Liver (tissue), 9 donors: ENCODE data around the gene DIP2C. TPM values are rescaled to one million over a fixed set of nuclear protein-coding genes. Genes with fewer than 3 reads are reported as not detected.

Experiments used
- DNase-seq: peaks from one replicate; pipeline ENCODE4 v3.0.0-alpha.2; 2017; ENCODE audit warnings: low spot score
- H3K27ac ChIP-seq, 2 donors: one replicate each; pipeline ENCODE4 v1.7.0; 2013; ENCODE audit warnings: inconsistent platforms in 2 of 2, low read length in 2 of 2, control low read depth in 1 of 2, low read depth in 1 of 2, mild to moderate bottlenecking in 1 of 2
- H3K27me3 ChIP-seq, 4 donors: one replicate each; pipeline versions ENCODE4 v1.6.1 to v1.7.0; 2013; ENCODE audit warnings: low read length in 3 of 4, inconsistent platforms in 1 of 4, mild to moderate bottlenecking in 1 of 4, moderate library complexity in 1 of 4; ENCODE audit not compliant: control insufficient read depth in 4 of 4, insufficient read depth in 4 of 4
- H3K36me3 ChIP-seq, 4 donors: one replicate each; pipeline versions ENCODE4 v1.6.1 to v1.7.0; 2013; ENCODE audit warnings: low read length in 3 of 4, mild to moderate bottlenecking in 3 of 4, low read depth in 1 of 4, moderate library complexity in 1 of 4; ENCODE audit not compliant: control insufficient read depth in 4 of 4, insufficient read depth in 3 of 4
- H3K4me1 ChIP-seq, 4 donors: one replicate each; pipeline versions ENCODE4 v1.6.1 to v1.7.0; 2013; ENCODE audit warnings: low read length in 3 of 4, mild to moderate bottlenecking in 3 of 4, moderate library complexity in 1 of 4; ENCODE audit not compliant: control insufficient read depth in 4 of 4, insufficient read depth in 4 of 4
- H3K4me3 ChIP-seq, 3 donors: one replicate each; pipeline versions ENCODE4 v1.6.1 to v1.7.0; 2013; ENCODE audit warnings: low read length in 3 of 3, control low read depth in 1 of 3, low read depth in 1 of 3, mild to moderate bottlenecking in 1 of 3
- H3K9ac ChIP-seq, 2 donors: one replicate each; pipeline ENCODE4 v1.7.0; 2013; ENCODE audit warnings: low read length in 2 of 2, mild to moderate bottlenecking in 2 of 2, moderate library complexity in 2 of 2, control low read depth in 1 of 2, low read depth in 1 of 2
- H3K9me3 ChIP-seq, 4 donors: one replicate each; pipeline versions ENCODE4 v1.6.1 to v1.7.0; 2013; ENCODE audit warnings: low read length in 3 of 4; ENCODE audit not compliant: control insufficient read depth in 4 of 4
- ATF3 ChIP-seq: IDR thresholded peaks from 2 replicates; pipeline ENCODE4 v1.6.1; 2016; ENCODE audit warnings: antibody characterized with exemption
- CTCF ChIP-seq: fragments of 150-350 bp; IDR thresholded peaks from 2 replicates; pipeline ENCODE4 v1.5.1; 2017; ENCODE audit warnings: improper control_type of control experiment, low read depth, low read length; ENCODE audit not compliant: missing input control
- EGR1 ChIP-seq, 2 donors: IDR thresholded peaks; 2 replicates each; pipeline ENCODE4 v1.6.1; 2016 to 2018; ENCODE audit warnings: antibody characterized with exemption in 2 of 2, low read depth in 2 of 2
- FOXA1 ChIP-seq: IDR thresholded peaks from 2 replicates; pipeline ENCODE4 v1.6.1; 2016; ENCODE audit warnings: antibody characterized with exemption
- FOXA2 ChIP-seq: IDR thresholded peaks from 2 replicates; pipeline ENCODE4 v1.6.1; 2016; ENCODE audit warnings: antibody characterized with exemption
- GABPA ChIP-seq, 2 donors: IDR thresholded peaks in 1 of 2; conservative IDR thresholded peaks in 1 of 2; 2 replicates each; pipeline ENCODE4 v1.6.1; 2016; ENCODE audit warnings: antibody characterized with exemption in 2 of 2, mild to moderate bottlenecking in 1 of 2, moderate library complexity in 1 of 2
- HNF4G ChIP-seq: IDR thresholded peaks from 2 replicates; pipeline ENCODE4 v1.6.1; 2016; ENCODE audit warnings: antibody characterized with exemption
- JUND ChIP-seq, 2 donors: IDR thresholded peaks; 2 replicates each; pipeline ENCODE4 v1.6.1; 2016; ENCODE audit warnings: antibody characterized with exemption in 2 of 2
- MAX ChIP-seq: IDR thresholded peaks from 2 replicates; pipeline ENCODE4 v1.6.1; 2016; ENCODE audit warnings: antibody characterized with exemption
- NR2F2 ChIP-seq: IDR thresholded peaks from 2 replicates; pipeline ENCODE4 v1.6.1; 2016; ENCODE audit warnings: antibody characterized with exemption
- RAD21 ChIP-seq, 2 donors: IDR thresholded peaks; 2 replicates each; pipeline ENCODE4 v1.6.1; 2016; ENCODE audit warnings: antibody characterized with exemption in 2 of 2, mild to moderate bottlenecking in 2 of 2
- RXRA ChIP-seq, 2 donors: IDR thresholded peaks; 2 replicates each; pipeline ENCODE4 v1.6.1; 2017 to 2018; ENCODE audit warnings: antibody characterized with exemption in 2 of 2, mild to moderate bottlenecking in 1 of 2
- SP1 ChIP-seq: IDR thresholded peaks from 2 replicates; pipeline ENCODE4 v1.6.1; 2018; ENCODE audit warnings: antibody characterized with exemption, mild to moderate bottlenecking
- TAF1 ChIP-seq: conservative IDR thresholded peaks from 2 replicates; pipeline ENCODE4 v1.6.1; 2016; ENCODE audit warnings: antibody characterized with exemption, mild to moderate bottlenecking
- YY1 ChIP-seq: IDR thresholded peaks from 2 replicates; pipeline ENCODE4 v1.6.1; 2016; ENCODE audit warnings: antibody characterized with exemption, mild to moderate bottlenecking
- ZBTB33 ChIP-seq: IDR thresholded peaks from 2 replicates; pipeline ENCODE4 v1.6.1; 2016; ENCODE audit warnings: antibody characterized with exemption
- WGBS: extraction: QIAGEN DNeasy Blood & Tissue Kit; methylation state at CpG from one replicate; pipeline ENCODE4 v1.1.7; 2013; 5-methylcytosine and 5-hydroxymethylcytosine counted together
- polyA plus RNA-seq, 2 donors: library from polyadenylated mRNA; stranded (reverse) in 1 of 2; unstranded in 1 of 2; fragments of 200-250 nt in 1 of 2; fragments of >200 nt in 1 of 2; fragmentation: Nextera tagmentation in 1 of 2; extraction: Ambion mirVana in 1 of 2; gene quantifications; one replicate each; pipeline versions ENCODE4 v1.2.1 to v1.2.3, GENCODE V29; 2013 to 2015
- total RNA-seq, 2 donors: library from RNA; depleted of rRNA; stranded (reverse); fragments of >200 nt; gene quantifications; one replicate each; pipeline ENCODE4 v1.2.3, GENCODE V29; 2014
- donor health status: healthy.
- donor health status: healthy.
- donor health status: healthy.
- donor health status: healthy.
- donor health status: healthy.

DIP2C gene
- total and polyA plus RNA-seq, 4 donors: 4.2 to 12.2 (median 5.7) TPM

GRCh38 chr10:501596-501995, 187.9 kb downstream of the DIP2C start (continued):
- no peak for TF ChIP-seq EGR1 (IDR thresholded peaks at IDR 0.05; ENCODE audit: low read depth in 2 of 2)
- no peak for TF ChIP-seq JUND (IDR thresholded peaks at IDR 0.05)
- TF ChIP-seq NR2F2: no peak
- no peak for TF ChIP-seq FOXA1
- no peak for TF ChIP-seq ZBTB33
- TF ChIP-seq HNF4G: no peak

- no peaks in the 10 kb centered on the region for H3K4me1 ChIP-seq
- 65% methylated on average over 2 of the region's 2 CpGs for WGBS
- H3K9ac ChIP-seq: no peak overlapping the region
- H3K36me3 ChIP-seq: no peaks in the 10 kb centered on the region
- H3K27me3 ChIP-seq: no peaks in the 10 kb centered on the region
- no peak overlapping the region for H3K27ac ChIP-seq
- H3K9me3 ChIP-seq: no peaks in the 10 kb centered on the region
- no peak overlapping the region for H3K4me3 ChIP-seq
- DNase-seq: no peak
- TF ChIP-seq RAD21 (IDR thresholded peaks at IDR 0.05): no peak
- no peak for TF ChIP-seq TAF1
- no peak for TF ChIP-seq RXRA (IDR thresholded peaks at IDR 0.05)
- TF ChIP-seq ATF3: no peak
- TF ChIP-seq FOXA1: no peak
- TF ChIP-seq YY1: no peak
- no peak for TF ChIP-seq MAX
- no peak for TF ChIP-seq EGR1 (IDR thresholded peaks at IDR 0.05; ENCODE audit: low read depth in 2 of 2)
- no peak for TF ChIP-seq GABPA (IDR thresholded peaks at IDR 0.05 in 1 of 2, conservative IDR thresholded peaks at IDR 0.05 in 1 of 2)
- TF ChIP-seq FOXA2: no peak
- no peak for TF ChIP-seq JUND (IDR thresholded peaks at IDR 0.05)
- no peak for TF ChIP-seq CTCF
- TF ChIP-seq HNF4G: no peak
Observed at GRCh38 chr10:500876-501275, 188.6 kb downstream of the DIP2C start.

- Histone ChIP-seq H3K36me3 (no peaks in the 10 kb centered on the region), H3K9ac (no peak overlapping the region), H3K27ac (no peak overlapping the region), H3K27me3 (no peaks in the 10 kb centered on the region), H3K9me3 (no peaks in the 10 kb centered on the region), H3K4me3 (no peak overlapping the region), H3K4me1 (no peaks in the 10 kb centered on the region)
- WGBS: 90% methylated on average over 4 of the region's 4 CpGs
- no peak for DNase-seq
- TF ChIP-seq SP1: no peak
- TF ChIP-seq YY1: no peak
Observed at GRCh38 chr10:499991-500390, 189.5 kb downstream of the DIP2C start.
